AG04450 (cell line): ENCODE measurements around the gene HCN2. TPM values are rescaled to one million over a fixed set of nuclear protein-coding genes. Genes with fewer than 3 reads are reported as not detected.

Source experiments
- CTCF ChIA-PET: fragments of 300-600, 350-600 bp; formaldehyde crosslinking; extraction: SDS; loops from one replicate; lab custom pipeline; 2022; ENCODE audit warnings: antibody characterized with exemption, inconsistent platforms; lab: Charles Lee
- POLR2A ChIA-PET: fragments of 350-600 bp; formaldehyde crosslinking; extraction: SDS; loops from one replicate; lab custom pipeline; 2021; ENCODE audit warnings: antibody characterized with exemption, inconsistent platforms; lab: Yijun Ruan, JAX
- DNase-seq: peaks from one replicate; pipeline ENCODE4 v3.0.0-alpha.2; 2011; ENCODE audit warnings: low read depth, low spot score
- H3K27ac ChIP-seq: one replicate; pipeline ENCODE4 v1.5.1; 2012; ENCODE audit warnings: low read depth, low read length, control low read depth
- H3K27me3 ChIP-seq: one replicate; pipeline ENCODE4 v1.6.0; 2012; ENCODE audit warnings: low read length; ENCODE audit not compliant: control insufficient read depth, insufficient read depth
- H3K4me3 ChIP-seq: 2 replicates; pipeline ENCODE4 v1.5.1; 2011; ENCODE audit warnings: mild to moderate bottlenecking, low read depth, low read length, control low read depth
- H3K9me3 ChIP-seq: 2 replicates; pipeline ENCODE4 v1.5.1; 2012; ENCODE audit warnings: low read length; ENCODE audit not compliant: control insufficient read depth, insufficient read depth
- CTCF ChIP-seq: IDR thresholded peaks from 2 replicates; pipeline ENCODE4 v1.5.1; 2011; ENCODE audit warnings: low read depth, low read length, control low read depth, inconsistent platforms
- polyA plus RNA-seq: library from polyadenylated mRNA; depleted of rRNA; stranded (reverse); fragments of >200 nt; gene quantifications from 2 replicates; pipeline ENCODE4 v1.2.3, GENCODE V29; 2011

HCN2 gene
- polyA plus RNA-seq, 1 experiment, result 0.33 TPM

GRCh38 chr19:581399-582111 lies 8.1 kb upstream of the HCN2 start:
- Histone ChIP-seq H3K4me3 (no peak overlapping the region), H3K27me3 (no peaks in the 10 kb centered on the region), H3K27ac (no peak overlapping the region), H3K9me3 (peaks cover 3% of the 10 kb centered on the region; the same call in 1 of the 2 replicates)
- ChIA-PET CTCF (no interaction called here), POLR2A (no interaction called here)
- no peak for DNase-seq
- no peak for TF ChIP-seq CTCF

- ChIA-PET CTCF (no interaction called here), POLR2A (interaction anchor here (0.7 to 2.6 kb wide), 2 partner anchors 10 to 53 kb away, joined by 3 to 13 read pairs; partner anchors contain the start of gene BSG)
- H3K27ac ChIP-seq, result no peak overlapping the region
- no peak for DNase-seq
- TF ChIP-seq CTCF, result no peak
- H3K9me3 ChIP-seq, result peaks cover 2% of the 10 kb centered on the region; the same call in 1 of the 2 replicates
- H3K4me3 ChIP-seq, result no peak overlapping the region
- no peaks in the 10 kb centered on the region for H3K27me3 ChIP-seq
Observed at GRCh38 chr19:582497-583197, 7.0 kb upstream of the HCN2 start.

- no peak overlapping the region for H3K4me3 ChIP-seq
- H3K9me3 ChIP-seq, result no peaks in the 10 kb centered on the region; the same call in 1 of the 2 replicates
- POLR2A ChIA-PET, result interaction anchor here (0.7 to 2.6 kb wide), 2 partner anchors 11 to 53 kb away, joined by 3 to 13 read pairs; partner anchors contain the start of gene BSG
- no peak overlapping the region for H3K27ac ChIP-seq
- no peak for TF ChIP-seq CTCF
- CTCF ChIA-PET, result no interaction called here
- H3K27me3 ChIP-seq, result no peaks in the 10 kb centered on the region
- DNase-seq, result no peak
Observed at GRCh38 chr19:583198-583967, 6.3 kb upstream of the HCN2 start.

- POLR2A ChIA-PET, result interaction anchor here (2.6 kb wide), 1 partner anchor 12 kb away, joined by 13 read pairs; the partner anchor contains the start of gene BSG
- peaks cover under 1% of the 10 kb centered on the region for H3K27me3 ChIP-seq
Observed at GRCh38 chr19:583968-584239, 5.8 kb upstream of the HCN2 start.

More at GRCh38 chr19:583968-584239, 5.8 kb upstream of the HCN2 start:
- TF ChIP-seq CTCF, result no peak
- CTCF ChIA-PET, result interaction anchor here (2.1 kb wide), 1 partner anchor 150 kb away, joined by 4 read pairs; no protein-coding TSS in a partner anchor
- H3K9me3 ChIP-seq, result no peaks in the 10 kb centered on the region; the same call in 1 of the 2 replicates
- DNase-seq, result no peak
- H3K4me3 ChIP-seq, result no peak overlapping the region
- no peak overlapping the region for H3K27ac ChIP-seq
